Measurements from ENCODE around the gene CDH8.

Gene CDH8, protein sequence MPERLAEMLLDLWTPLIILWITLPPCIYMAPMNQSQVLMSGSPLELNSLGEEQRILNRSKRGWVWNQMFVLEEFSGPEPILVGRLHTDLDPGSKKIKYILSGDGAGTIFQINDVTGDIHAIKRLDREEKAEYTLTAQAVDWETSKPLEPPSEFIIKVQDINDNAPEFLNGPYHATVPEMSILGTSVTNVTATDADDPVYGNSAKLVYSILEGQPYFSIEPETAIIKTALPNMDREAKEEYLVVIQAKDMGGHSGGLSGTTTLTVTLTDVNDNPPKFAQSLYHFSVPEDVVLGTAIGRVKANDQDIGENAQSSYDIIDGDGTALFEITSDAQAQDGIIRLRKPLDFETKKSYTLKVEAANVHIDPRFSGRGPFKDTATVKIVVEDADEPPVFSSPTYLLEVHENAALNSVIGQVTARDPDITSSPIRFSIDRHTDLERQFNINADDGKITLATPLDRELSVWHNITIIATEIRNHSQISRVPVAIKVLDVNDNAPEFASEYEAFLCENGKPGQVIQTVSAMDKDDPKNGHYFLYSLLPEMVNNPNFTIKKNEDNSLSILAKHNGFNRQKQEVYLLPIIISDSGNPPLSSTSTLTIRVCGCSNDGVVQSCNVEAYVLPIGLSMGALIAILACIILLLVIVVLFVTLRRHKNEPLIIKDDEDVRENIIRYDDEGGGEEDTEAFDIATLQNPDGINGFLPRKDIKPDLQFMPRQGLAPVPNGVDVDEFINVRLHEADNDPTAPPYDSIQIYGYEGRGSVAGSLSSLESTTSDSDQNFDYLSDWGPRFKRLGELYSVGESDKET

DNA sequence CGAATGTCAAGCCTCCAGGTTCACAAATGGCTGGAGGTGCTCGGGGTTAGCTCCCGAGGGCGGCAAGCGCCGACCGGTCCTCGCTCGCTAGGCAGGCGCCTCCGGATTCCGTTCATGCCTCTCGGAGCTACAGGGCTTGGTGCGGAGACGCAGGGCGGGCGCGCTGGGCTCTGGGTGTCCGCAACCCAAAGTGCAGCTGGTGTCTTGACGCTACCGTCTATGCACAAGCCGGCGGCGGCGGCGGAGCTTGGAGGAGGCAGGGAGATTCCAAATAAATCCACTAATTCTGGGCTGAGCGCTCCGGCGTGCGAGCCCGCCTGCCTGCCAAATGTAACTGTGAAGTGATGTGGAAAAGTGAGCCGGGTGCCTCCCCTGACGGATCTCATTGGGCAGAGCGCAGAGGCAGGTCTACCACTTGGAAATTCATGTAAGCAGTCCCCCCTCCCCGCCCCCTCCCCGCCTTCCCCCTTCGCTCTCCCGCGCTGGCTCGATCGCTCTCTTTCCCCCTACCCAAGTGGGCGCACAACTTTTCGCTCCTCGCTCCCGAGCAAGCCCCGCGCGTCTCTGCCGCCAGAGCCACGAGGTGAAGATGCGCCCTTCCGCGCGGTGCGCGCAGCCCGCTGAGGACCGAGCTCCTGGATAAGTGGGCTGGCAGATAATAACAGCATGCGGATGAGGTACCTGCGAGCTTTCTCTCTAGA lies at the start of gene CDH8:
Gene CDH8, minus strand, starts transcription at position 338 of the 701 bp plus-strand sequence. CDS start 15,035 bp downstream, outside the sequence.
- DNase-seq: no peak

DNA sequence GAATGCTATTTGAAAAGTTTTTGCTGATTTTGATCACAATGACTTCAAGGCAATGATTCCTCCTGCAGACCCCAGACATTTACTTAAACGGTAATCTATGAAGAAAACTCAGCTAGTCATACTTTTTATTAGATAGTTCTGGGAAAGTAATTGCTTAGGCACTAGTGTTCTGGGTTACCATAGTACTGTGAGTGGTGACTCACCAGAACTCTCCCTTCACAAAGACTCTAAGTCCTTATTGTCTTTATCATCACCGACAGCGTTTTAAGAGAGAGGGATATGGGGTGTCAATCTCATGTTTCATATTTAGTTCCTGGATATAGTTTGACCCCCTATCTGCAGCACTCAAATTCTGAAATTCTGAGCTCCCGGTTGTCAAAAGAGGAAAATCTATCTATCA lies 43.0 kb upstream of the CDH8 start:
- DNase-seq: no peak

DNA sequence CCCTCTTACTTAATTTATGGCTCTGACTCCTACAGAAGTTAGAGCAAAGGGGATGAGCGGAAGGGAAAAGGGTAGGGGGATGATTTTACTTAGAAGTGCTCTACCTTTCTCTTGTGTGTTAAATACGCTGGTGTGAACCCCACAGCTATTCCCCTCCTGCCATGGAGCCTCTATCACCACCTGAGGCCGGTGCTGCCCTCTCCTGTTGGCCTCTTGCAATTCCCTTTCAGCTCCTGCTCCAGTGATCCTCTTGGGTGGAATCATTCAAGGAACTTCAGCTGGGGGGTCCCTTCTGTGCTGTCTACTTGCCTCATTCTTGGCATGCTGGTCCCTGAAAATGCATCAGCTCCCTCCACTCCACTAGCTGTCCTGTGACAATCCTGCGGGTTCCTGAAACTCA lies 41.8 kb upstream of the CDH8 start:
- no peak for DNase-seq

DNA sequence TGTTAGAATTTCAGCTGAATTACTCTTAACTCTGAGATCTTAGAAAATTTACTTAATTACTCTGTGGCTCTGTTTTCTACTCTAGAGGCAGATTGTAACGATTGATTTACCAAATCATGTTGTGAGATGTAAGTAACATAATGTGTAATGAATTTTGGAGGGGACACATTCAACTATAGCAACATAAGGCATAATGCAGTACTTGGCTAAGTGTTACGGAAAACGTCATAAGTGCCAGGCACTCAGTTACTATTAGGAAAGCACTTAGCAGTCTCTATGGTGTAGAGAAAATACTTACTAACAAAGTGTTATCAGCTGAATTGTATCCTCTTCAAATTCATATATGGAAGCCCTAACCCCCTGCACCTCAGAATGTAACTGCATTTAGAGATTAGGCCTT lies 40.6 kb upstream of the CDH8 start:
- no peak for DNase-seq

DNA sequence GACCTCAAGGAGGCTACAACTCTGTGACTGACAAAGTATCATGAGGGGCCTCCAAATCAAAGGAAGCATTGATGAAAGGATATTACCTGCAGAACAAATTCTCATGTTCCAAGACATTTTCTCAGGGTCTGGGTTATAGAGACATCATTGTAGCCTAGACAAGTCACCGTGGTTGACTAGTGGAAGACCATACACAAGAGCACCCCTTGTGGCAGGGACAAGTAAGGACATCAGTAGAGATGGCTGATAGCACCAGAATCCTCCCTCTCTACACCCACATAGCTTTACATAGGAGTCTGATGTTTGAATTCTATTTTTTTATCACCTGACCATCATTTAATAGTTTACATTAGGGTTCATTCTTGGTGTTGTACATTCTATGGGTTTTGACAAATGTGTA lies 32.5 kb upstream of the CDH8 start:
- DNase-seq: no peak

- no peak for DNase-seq
Measured at GRCh38 chr16:62067981-62068380, 31.7 kb upstream of the CDH8 start.

- DNase-seq: no peak
Measured at GRCh38 chr16:62067182-62067581, 30.9 kb upstream of the CDH8 start.

DNA sequence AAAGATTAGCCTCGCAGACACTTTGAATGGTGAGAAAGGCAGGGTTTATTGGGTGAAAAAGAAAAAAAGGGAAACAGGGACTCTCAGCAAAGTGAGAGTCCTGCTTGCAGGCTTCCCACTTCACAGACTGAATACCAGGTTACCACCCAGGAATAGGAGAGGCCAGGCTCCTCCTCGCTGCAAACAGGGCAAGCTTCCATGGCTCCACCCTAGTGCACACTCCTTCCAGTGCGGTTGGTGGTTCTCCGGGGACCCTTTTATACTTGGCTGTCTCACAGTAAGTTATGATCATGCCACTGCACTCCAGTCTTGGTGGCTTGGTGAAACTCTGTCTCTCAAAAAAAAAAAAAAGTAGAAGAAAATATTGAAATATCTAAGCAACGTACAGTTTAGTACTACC lies 30.5 kb upstream of the CDH8 start:
- DNase-seq: no peak

- no peak for DNase-seq
Measured at GRCh38 chr16:62064173-62064572, 27.9 kb upstream of the CDH8 start.

DNA sequence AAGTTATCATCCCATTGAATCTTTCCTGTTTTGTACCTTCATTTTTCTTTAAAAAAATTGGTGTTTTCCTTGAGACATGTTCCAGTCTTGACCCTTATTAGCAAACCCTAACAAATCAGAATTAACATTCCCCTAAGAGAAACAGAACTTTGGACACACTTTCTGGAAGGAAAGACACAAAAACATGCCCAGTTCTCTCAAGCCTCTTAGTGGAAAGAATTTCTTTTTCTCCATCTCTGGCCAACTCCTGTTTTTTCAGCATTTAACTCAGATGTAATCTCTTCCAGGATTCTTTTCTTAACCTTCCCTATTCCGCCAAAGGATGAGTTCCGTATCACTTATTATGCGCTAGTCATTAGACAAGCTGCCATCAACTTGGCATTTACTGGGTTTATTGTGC lies 23.9 kb upstream of the CDH8 start:
- no peak for DNase-seq

GRCh38 chr16:62059527-62059926 lies 23.3 kb upstream of the CDH8 start:
- DNase-seq: no peak

DNA sequence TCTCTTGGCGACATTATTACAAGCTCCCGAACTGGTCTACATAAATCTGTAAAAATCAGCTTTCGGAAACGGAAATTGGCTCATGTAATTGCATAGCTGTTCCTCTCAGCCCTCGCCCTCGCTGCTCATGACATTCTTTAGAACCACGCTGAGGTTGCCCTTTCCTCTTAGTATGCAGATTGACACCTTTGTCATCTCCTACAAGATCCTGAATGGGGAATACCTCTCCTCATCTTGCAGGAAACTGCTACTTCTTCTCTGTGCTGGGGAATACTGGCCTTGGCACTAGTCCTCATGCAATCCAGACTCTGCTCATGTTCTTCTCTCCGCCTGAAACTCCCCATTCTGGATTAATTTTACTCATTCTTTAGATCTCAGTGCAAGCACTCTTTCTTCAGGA lies 22.2 kb upstream of the CDH8 start:
- no peak for DNase-seq

GRCh38 chr16:62051942-62052341 lies 15.7 kb upstream of the CDH8 start:
- no peak for DNase-seq

GRCh38 chr16:62050793-62051192 lies 14.6 kb upstream of the CDH8 start:
- DNase-seq: no peak

DNA sequence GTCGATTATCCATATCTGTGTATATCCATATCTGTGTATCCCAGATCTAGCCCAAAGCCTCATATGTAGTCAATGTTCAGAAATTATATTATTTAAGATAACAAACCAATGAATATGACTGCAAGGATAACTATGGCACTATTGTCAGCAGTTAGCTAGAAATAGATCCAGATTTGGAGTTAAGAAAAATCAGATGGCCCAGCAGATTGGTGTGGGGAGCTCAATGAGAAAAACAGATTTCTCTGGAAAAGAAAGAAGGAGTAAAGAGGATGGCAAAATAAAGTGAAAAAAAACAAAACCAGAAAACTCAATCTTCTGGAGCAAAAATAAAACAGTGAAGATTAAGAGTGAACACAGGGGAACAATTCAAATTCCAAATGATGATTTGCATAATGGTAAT lies 10.6 kb upstream of the CDH8 start:
- DNase-seq: no peak

DNA sequence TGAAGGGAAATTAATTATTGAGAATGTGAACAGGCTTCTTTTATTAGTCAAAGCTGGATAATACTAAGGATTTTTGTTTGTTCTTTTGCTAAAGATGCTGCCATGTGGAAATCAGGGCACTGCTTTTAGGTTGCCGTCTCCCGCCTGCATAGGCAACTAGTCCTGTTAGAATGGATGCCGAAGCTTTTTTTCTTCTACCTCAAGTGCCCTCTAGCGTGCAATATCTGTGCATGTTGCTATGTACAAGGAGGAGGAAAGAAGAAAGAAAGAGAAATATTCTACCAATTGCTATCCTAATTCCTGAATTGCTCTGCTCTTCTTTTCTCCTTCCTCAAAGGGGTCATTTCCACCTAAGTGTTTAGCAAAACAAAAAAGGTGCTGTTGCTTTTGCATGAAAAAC lies 5.2 kb upstream of the CDH8 start:
- DNase-seq: no peak

DNA sequence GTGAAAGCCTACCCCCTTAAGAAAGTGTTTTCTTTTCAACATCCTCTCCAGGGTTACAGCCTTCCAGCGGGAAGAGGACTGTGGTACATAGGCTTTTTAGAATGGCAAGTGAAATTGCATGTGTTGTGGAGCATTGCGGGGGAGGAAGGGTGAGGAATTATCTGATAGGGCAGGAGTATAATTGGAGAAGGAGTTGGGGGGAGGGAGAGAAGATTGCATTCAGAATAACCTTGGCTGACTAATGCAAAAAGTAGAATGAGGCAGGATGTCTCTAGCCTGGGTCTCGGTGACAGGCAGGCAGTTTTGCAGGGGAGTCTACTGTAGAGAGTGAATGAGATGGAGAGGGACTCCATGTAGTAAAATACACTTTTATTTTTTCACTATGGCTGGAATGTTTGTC lies 2.4 kb upstream of the CDH8 start:
- no peak for DNase-seq

DNA sequence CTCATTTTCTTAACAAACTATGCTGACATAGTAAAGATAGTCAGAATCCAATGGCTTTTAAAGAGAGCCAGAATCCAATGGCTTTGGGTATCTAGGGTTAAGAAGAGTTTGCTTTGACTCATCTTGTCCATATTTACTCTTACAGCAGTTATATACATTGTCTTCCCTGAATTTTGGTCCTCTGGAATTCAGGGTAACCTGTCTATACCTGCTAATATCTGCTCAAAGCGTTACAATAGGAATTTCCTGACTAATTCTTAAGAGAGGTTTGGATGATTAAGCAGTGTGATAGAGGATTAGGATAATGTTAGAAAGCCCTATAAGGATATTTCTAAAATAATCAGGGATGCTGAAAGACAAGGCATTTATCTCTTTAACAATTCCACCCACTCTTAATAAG lies 2.0 kb upstream of the CDH8 start:
- DNase-seq: no peak

GRCh38 chr16:62036802-62037135 lies 531 bp upstream of the CDH8 start:
- DNase-seq: no peak

- no peak for DNase-seq
Measured at GRCh38 chr16:62035115-62036092, 834 bp downstream of the CDH8 start.

DNA sequence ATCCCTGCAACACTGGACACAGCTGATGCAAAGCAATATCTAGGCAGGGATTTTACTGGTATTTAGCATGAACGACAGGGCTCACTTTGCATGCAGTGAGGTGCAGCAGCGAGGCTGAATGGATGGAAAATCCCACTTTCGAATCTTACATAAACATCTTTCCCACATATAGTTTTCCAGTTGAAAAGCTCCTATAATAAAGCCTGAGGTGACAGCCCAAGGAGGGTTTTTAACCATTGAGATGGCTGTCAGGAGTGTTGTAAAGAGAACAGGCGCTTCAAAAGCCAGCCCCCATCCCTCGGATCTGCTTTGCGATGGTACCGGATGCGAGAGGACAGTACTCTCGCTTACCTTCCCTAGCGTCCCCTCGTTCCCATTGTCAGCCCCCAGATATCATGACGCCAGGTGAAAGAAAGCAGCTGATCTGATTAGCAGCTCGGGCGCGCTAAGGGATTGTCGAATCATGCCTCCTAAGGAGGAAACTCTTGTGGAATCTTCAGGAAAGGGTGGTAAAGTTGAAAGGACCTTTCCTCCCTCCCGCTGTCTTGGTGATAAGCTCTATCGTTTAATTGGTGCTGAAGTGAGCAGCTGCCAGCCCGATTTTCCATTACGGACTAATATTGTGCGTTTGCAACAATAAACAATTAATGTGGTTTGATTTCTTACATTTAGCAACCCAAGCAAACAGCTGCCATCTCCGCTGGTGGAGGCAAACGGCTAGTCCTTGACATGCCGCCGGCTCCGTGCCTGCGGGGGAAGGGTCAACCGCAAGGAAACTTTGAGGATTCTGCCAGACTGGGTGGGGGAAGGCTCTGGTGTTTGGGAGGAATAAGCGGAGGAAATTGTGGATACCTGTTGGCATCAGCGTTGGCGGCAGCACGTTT lies 1.8 kb downstream of the CDH8 start:
- no peak for DNase-seq

DNA sequence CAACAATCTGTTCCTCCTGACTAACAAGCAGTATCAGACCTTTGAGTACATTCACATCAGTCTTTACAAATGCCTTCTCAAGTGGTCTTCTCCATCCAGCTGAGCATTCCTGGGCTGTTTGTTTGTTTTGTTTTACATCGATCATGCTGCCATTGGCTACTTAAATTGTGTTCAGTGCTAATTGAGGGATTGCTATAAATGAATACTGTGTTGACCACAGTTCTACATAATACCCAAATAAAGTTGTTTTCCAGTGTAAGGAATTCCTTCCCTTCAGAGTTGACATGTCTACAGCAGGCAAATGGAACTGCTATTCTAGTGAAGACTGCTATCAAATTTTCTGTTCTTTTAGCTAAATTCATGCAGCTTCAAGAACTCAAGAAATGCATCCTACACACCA lies 3.2 kb downstream of the CDH8 start:
- DNase-seq: no peak

Measured in stimulated activated CD4-positive, alpha-beta T cell treated with anti-CD3 and anti-CD28 coated beads, Interleukin-1b, Interleukin-23, amount 100 ng/mL, for 48 hours (primary cell).